HAP-1 (cell line): Measurements from ENCODE around the gene ZNF708.
"Not testable (repeated sequence)": the region's sequence is repeated elsewhere in the genome, so short reads cannot be mapped to it uniquely, and the experiment has no call there.

ENCODE experiments used
- DNase-seq, 2 experiments: peaks; one replicate each; pipeline ENCODE4 v3.0.0-alpha.2; 2016 to 2020; ENCODE audit warnings: low spot score in 2 of 2
- H3K27me3 ChIP-seq: fragments of 250-450 bp; sonication (Bioruptor Pico); 2 replicates; pipeline ENCODE4 v1.5.1; 2020; ENCODE audit warnings: low read depth, mild to moderate bottlenecking, moderate library complexity
- H3K36me3 ChIP-seq: fragments of 250-450 bp; sonication (Bioruptor Pico); replicated peaks from 2 replicates; pipeline ENCODE4 v1.5.1; 2020; ENCODE audit warnings: mild to moderate bottlenecking
- H3K4me1 ChIP-seq: fragments of 250-450 bp; sonication (Bioruptor Pico); 2 replicates; pipeline ENCODE4 v1.5.1; 2020; ENCODE audit warnings: mild to moderate bottlenecking
- H3K4me3 ChIP-seq: fragments of 250-450 bp; sonication (Bioruptor Pico); 2 replicates; pipeline ENCODE4 v1.5.1; 2020; ENCODE audit warnings: mild to moderate bottlenecking, moderate library complexity
- H3K9me3 ChIP-seq: fragments of 250-450 bp; sonication (Bioruptor Pico); 2 replicates; pipeline ENCODE4 v1.5.1; 2020; ENCODE audit warnings: mild to moderate bottlenecking, moderate library complexity
- in situ Hi-C: fragments of 300-500 bp; cut with MboI; formaldehyde crosslinking; loops from 3 replicates; pipeline ENCODE4 v1.14.3; 2020; ENCODE audit warnings: low sequenced_read_pairs, inconsistent platforms, mixed read lengths

The ZNF708 gene

GRCh38 chr19:21312807-21313206 lies 16.4 kb downstream of the ZNF708 start:
- DNase-seq, H3K9me3 ChIP-seq, H3K36me3 ChIP-seq, H3K4me1 ChIP-seq, H3K27me3 ChIP-seq, H3K4me3 ChIP-seq, in situ Hi-C loops: not testable (repeated sequence)

- Histone ChIP-seq H3K9me3 (no peaks in the 10 kb centered on the region), H3K36me3 (no peaks in the 10 kb centered on the region; the same call in 1 of the 2 replicates), H3K4me3 (no peak overlapping the region), H3K27me3 (no peaks in the 10 kb centered on the region), H3K4me1 (no peaks in the 10 kb centered on the region)
- DNase-seq: no peak
- in situ Hi-C loops: no loop called here
Measured at GRCh38 chr19:21308773-21309172, 20.4 kb downstream of the ZNF708 start.

GRCh38 chr19:21306881-21307479 lies 22.2 kb downstream of the ZNF708 start:
- in situ Hi-C loops, H3K36me3 ChIP-seq, H3K9me3 ChIP-seq, H3K4me1 ChIP-seq, DNase-seq, H3K27me3 ChIP-seq, H3K4me3 ChIP-seq: not testable (repeated sequence)

- H3K4me3 ChIP-seq, H3K4me1 ChIP-seq, DNase-seq, in situ Hi-C loops, H3K27me3 ChIP-seq: not testable (repeated sequence)
- Histone ChIP-seq H3K36me3 (peaks cover 11% of the 10 kb centered on the region), H3K9me3 (peaks cover 12% of the 10 kb centered on the region)
Measured at GRCh38 chr19:21293768-21294167, 35.4 kb downstream of the ZNF708 start.

- H3K36me3 ChIP-seq: no peaks in the 10 kb centered on the region
- H3K9me3 ChIP-seq: no peaks in the 10 kb centered on the region
- no peak for DNase-seq
- no peaks in the 10 kb centered on the region for H3K27me3 ChIP-seq
- in situ Hi-C loops: no loop called here
- H3K4me1 ChIP-seq: no peaks in the 10 kb centered on the region
- H3K4me3 ChIP-seq: no peak overlapping the region
Measured at GRCh38 chr19:21269813-21270212, 59.4 kb downstream of the ZNF708 start.

GRCh38 chr19:21264891-21265290 lies 64.3 kb downstream of the ZNF708 start:
- H3K4me3 ChIP-seq: no peak overlapping the region
- H3K4me1 ChIP-seq: no peaks in the 10 kb centered on the region
- H3K36me3 ChIP-seq: no peaks in the 10 kb centered on the region
- in situ Hi-C loops: no loop called here
- no peaks in the 10 kb centered on the region for H3K27me3 ChIP-seq
- H3K9me3 ChIP-seq: no peaks in the 10 kb centered on the region
- no peak for DNase-seq

GRCh38 chr19:21264416-21264815 lies 64.8 kb downstream of the ZNF708 start:
- H3K9me3 ChIP-seq: no peaks in the 10 kb centered on the region
- H3K36me3 ChIP-seq: no peaks in the 10 kb centered on the region
- no peaks in the 10 kb centered on the region for H3K27me3 ChIP-seq
- no peak overlapping the region for H3K4me3 ChIP-seq
- in situ Hi-C loops: no loop called here
- no peaks in the 10 kb centered on the region for H3K4me1 ChIP-seq
- no peak for DNase-seq

- H3K27me3 ChIP-seq, H3K9me3 ChIP-seq, DNase-seq, H3K4me1 ChIP-seq, H3K4me3 ChIP-seq, in situ Hi-C loops, H3K36me3 ChIP-seq: not testable (repeated sequence)
Measured at GRCh38 chr19:21260848-21261381, 68.3 kb downstream of the ZNF708 start.

GRCh38 chr19:21260164-21260847 lies 68.9 kb downstream of the ZNF708 start:
- in situ Hi-C loops: no loop called here
- Histone ChIP-seq H3K4me3 (no peak overlapping the region), H3K9me3 (no peaks in the 10 kb centered on the region), H3K27me3 (no peaks in the 10 kb centered on the region), H3K4me1 (no peaks in the 10 kb centered on the region), H3K36me3 (no peaks in the 10 kb centered on the region)
- no peak for DNase-seq

GRCh38 chr19:21259421-21260124 lies 69.6 kb downstream of the ZNF708 start:
- in situ Hi-C loops, H3K9me3 ChIP-seq: not testable (repeated sequence)

GRCh38 chr19:21256722-21257121 lies 72.5 kb downstream of the ZNF708 start:
- Histone ChIP-seq H3K36me3 (no peaks in the 10 kb centered on the region), H3K4me3 (no peak overlapping the region), H3K27me3 (no peaks in the 10 kb centered on the region), H3K4me1 (no peaks in the 10 kb centered on the region), H3K9me3 (no peaks in the 10 kb centered on the region)
- in situ Hi-C loops: no loop called here
- no peak for DNase-seq

More at GRCh38 chr19:21259421-21260124, 69.6 kb downstream of the ZNF708 start:
- not testable (repeated sequence) for DNase-seq, H3K27me3 ChIP-seq, H3K36me3 ChIP-seq, H3K4me1 ChIP-seq, H3K4me3 ChIP-seq
